ENCODE results near the gene HDAC5.
A peak's percentile ranks its signal among the peaks of the same experiment; 100 is the strongest.
"Not testable (repeated sequence)": the region's sequence is repeated elsewhere in the genome, so short reads cannot be mapped to it uniquely, and the experiment has no call there.

HDAC5 gene

GRCh38 chr17:44038604-44039011, 84.8 kb downstream of the HDAC5 start:
- no peak for FAIRE-seq
- no peak for DNase-seq (ENCODE audit: insufficient read length, low spot score)

GRCh38 chr17:44037471-44037870, 86.0 kb downstream of the HDAC5 start:
- DNase-seq (ENCODE audit: insufficient read length, low spot score) (no peak), FAIRE-seq (no peak)

- DNase-seq (ENCODE audit: insufficient read length, low spot score) = not testable (repeated sequence)
- peak; percentile 13 for FAIRE-seq
Observed at GRCh38 chr17:44034688-44035087, 88.8 kb downstream of the HDAC5 start.

GRCh38 chr17:44033861-44034408, 89.5 kb downstream of the HDAC5 start:
- FAIRE-seq = no peak
- no peak for DNase-seq (ENCODE audit: insufficient read length, low spot score)

GRCh38 chr17:44030482-44030881, 93.0 kb downstream of the HDAC5 start:
- FAIRE-seq = no peak
- DNase-seq (ENCODE audit: insufficient read length, low spot score) = no peak

- no peak for DNase-seq (ENCODE audit: insufficient read length, low spot score)
- FAIRE-seq = peak; percentile 64
Observed at GRCh38 chr17:44029736-44030135, 93.7 kb downstream of the HDAC5 start.
